Panc1 (cell line): Measurements from ENCODE around the gene C1orf105.

Source experiments
- POLR2AphosphoS5 ChIP-seq: IDR thresholded peaks from 2 replicates; pipeline ENCODE4 v1.6.1; 2012; ENCODE audit warnings: mild to moderate bottlenecking, low read depth, low read length, moderate library complexity
- TCF7L2 ChIP-seq: IDR thresholded peaks from 2 replicates; pipeline ENCODE4 v1.6.1; 2011; ENCODE audit warnings: mild to moderate bottlenecking, low read depth, low read length, inconsistent platforms
- TF ChIP-seq, protein P1 (sequence below): fragments of 450-650 bp; IDR thresholded peaks from 2 replicates; pipeline ENCODE4 v1.5.1; 2017; ENCODE audit warnings: mild to moderate bottlenecking
- TF ChIP-seq, protein P2 (sequence below), 2 experiments: IDR thresholded peaks; 2 replicates each; pipeline ENCODE4 v1.6.1; 2011 to 2012; ENCODE audit warnings: low read depth in 2 of 2, control low read depth in 1 of 2, low read length in 1 of 2, mild to moderate bottlenecking in 1 of 2, moderate library complexity in 1 of 2; ENCODE audit not compliant: insufficient read depth in 1 of 2

- TF ChIP-seq, protein P1, sequence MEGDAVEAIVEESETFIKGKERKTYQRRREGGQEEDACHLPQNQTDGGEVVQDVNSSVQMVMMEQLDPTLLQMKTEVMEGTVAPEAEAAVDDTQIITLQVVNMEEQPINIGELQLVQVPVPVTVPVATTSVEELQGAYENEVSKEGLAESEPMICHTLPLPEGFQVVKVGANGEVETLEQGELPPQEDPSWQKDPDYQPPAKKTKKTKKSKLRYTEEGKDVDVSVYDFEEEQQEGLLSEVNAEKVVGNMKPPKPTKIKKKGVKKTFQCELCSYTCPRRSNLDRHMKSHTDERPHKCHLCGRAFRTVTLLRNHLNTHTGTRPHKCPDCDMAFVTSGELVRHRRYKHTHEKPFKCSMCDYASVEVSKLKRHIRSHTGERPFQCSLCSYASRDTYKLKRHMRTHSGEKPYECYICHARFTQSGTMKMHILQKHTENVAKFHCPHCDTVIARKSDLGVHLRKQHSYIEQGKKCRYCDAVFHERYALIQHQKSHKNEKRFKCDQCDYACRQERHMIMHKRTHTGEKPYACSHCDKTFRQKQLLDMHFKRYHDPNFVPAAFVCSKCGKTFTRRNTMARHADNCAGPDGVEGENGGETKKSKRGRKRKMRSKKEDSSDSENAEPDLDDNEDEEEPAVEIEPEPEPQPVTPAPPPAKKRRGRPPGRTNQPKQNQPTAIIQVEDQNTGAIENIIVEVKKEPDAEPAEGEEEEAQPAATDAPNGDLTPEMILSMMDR: no peak
- TF ChIP-seq POLR2AphosphoS5 (no peak), TCF7L2 (no peak)
- TF ChIP-seq, protein P2, sequence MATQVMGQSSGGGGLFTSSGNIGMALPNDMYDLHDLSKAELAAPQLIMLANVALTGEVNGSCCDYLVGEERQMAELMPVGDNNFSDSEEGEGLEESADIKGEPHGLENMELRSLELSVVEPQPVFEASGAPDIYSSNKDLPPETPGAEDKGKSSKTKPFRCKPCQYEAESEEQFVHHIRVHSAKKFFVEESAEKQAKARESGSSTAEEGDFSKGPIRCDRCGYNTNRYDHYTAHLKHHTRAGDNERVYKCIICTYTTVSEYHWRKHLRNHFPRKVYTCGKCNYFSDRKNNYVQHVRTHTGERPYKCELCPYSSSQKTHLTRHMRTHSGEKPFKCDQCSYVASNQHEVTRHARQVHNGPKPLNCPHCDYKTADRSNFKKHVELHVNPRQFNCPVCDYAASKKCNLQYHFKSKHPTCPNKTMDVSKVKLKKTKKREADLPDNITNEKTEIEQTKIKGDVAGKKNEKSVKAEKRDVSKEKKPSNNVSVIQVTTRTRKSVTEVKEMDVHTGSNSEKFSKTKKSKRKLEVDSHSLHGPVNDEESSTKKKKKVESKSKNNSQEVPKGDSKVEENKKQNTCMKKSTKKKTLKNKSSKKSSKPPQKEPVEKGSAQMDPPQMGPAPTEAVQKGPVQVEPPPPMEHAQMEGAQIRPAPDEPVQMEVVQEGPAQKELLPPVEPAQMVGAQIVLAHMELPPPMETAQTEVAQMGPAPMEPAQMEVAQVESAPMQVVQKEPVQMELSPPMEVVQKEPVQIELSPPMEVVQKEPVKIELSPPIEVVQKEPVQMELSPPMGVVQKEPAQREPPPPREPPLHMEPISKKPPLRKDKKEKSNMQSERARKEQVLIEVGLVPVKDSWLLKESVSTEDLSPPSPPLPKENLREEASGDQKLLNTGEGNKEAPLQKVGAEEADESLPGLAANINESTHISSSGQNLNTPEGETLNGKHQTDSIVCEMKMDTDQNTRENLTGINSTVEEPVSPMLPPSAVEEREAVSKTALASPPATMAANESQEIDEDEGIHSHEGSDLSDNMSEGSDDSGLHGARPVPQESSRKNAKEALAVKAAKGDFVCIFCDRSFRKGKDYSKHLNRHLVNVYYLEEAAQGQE (IDR thresholded peaks at IDR 0.05; ENCODE audit: insufficient read depth in 1 of 2, low read depth in 2 of 2, low read length in 1 of 2): no peak
Observed at GRCh38 chr1:172477741-172478140, 57.3 kb downstream of the C1orf105 start.
